ENCODE results near the gene SCEL. TPM values are rescaled to one million over a fixed set of nuclear protein-coding genes. Genes with fewer than 3 reads are reported as not detected.

Gene SCEL
- total RNA-seq, 4 donors from 2014 or later, result 255 to 453 (median 376) TPM

DNA sequence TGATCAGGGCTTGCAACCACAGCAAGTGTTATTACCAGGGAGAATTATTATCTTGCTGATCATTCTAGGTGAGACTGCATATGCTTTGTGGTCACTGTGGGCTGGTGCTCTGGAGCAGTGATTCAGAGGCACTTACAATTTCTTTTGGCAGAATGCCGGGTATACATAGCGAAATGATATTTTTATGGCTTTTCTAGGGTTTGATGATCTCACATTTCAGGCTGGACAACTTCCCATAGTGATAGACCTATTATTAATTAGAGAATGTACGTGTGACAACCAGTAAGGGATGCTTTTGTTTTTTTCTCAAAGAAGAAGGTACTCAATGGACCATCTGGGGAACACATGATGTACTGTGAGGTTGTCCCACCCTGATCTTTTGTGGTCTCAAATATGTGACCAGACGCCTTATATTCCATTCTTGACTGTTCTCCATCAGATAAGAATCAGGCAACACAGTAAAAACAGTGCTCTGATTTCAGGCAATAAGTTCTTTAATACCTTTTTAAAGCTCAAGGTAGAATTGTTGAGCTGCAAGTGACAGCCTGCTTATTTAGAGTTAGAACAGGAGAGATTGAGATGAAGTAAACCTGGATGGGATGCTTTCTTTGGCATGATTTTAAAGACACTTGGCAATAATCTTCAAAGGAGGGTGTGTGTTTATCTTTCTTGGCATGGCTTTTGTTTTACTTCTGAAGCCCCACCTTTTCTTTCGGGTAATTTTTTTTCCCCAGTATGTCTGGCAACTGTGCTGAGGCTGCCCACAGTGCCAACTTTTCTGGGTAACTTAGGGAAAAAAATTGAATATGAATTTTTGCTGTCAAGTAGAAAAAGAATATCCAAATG, 27.4 kb upstream of the SCEL start:
- Histone ChIP-seq H3K36me3 (no peaks in the 10 kb centered on the region), H3K27ac (peak overlapping the region in 2 of 4 donors; percentile 27 to 58), H3K27me3 (no peaks in the 10 kb centered on the region), H3K9me3 (no peaks in the 10 kb centered on the region), H3K4me3 (no peak overlapping the region), H3K4me1 (peaks cover 0 to 32% (median 12%) of the 10 kb centered on the region in 3 donors)
- intact Hi-C loops (cut with DNase I), result no loop called here
- WGBS, 2 donors, result 14 to 22% methylated on average over 5 of the region's 5 CpGs
- DNase-seq, result no peak
- no peak for TF ChIP-seq POLR2A (IDR thresholded peaks at IDR 0.05)
- no peak for TF ChIP-seq CTCF (IDR thresholded peaks at IDR 0.05)

DNA sequence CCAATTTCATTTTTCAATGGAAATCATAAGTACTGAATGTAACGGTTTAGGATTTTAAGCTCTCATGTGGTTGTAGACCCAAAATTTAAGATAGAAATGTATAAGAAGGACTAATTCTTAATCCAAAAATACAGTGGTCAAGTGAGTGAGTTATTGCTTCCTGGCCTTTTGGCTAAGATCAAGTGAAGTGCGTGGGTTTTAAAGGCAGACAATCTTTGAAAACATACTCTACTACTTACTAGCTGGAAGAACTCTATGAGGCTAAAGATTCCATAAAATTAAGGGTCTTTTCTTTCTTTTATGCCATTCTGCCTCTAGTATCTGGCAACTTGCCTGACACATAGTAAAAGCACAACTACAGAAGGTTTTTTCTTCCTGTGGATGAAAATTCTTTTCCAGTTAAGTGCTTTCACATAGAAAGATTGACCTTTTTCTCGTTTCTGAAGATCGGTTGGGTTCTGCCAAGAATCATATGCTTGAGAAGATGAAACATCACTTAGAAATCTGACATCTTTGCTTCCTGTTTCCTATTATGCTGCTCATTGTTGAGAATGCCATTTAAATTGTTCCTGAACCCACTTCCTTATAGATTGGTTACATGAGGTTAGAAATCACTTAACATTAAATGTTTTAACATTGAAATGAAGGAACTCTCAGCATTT, 26.4 kb upstream of the SCEL start:
- no peaks in the 10 kb centered on the region for H3K27me3 ChIP-seq
- H3K4me3 ChIP-seq, result no peak overlapping the region
- H3K9me3 ChIP-seq, result no peaks in the 10 kb centered on the region
- intact Hi-C loops (cut with DNase I), result no loop called here
- 23 to 28% methylated on average over 4 of the region's 4 CpGs for WGBS, 2 donors
- H3K27ac ChIP-seq, result peak overlapping the region in 3 of 4 donors; percentile 13 to 58 (median 27)
- DNase-seq, result no peak
- H3K4me1 ChIP-seq, result peaks cover 0 to 24% (median 12%) of the 10 kb centered on the region in 3 donors
- no peaks in the 10 kb centered on the region for H3K36me3 ChIP-seq
- TF ChIP-seq CTCF (IDR thresholded peaks at IDR 0.05), result no peak
- no peak for TF ChIP-seq POLR2A (IDR thresholded peaks at IDR 0.05)

GRCh38 chr13:77510156-77510555, 25.4 kb upstream of the SCEL start:
- no peak for TF ChIP-seq CTCF (IDR thresholded peaks at IDR 0.05)
- TF ChIP-seq POLR2A (IDR thresholded peaks at IDR 0.05), result no peak

GRCh38 chr13:77511552-77511951, 24.0 kb upstream of the SCEL start:
- Histone ChIP-seq H3K27ac (no peak overlapping the region), H3K27me3 (no peaks in the 10 kb centered on the region), H3K9me3 (no peaks in the 10 kb centered on the region), H3K4me1 (peaks cover 0 to 29% (median 12%) of the 10 kb centered on the region in 3 donors), H3K4me3 (no peak overlapping the region), H3K36me3 (no peaks in the 10 kb centered on the region)
- no peak for TF ChIP-seq CTCF (IDR thresholded peaks at IDR 0.05)
- TF ChIP-seq POLR2A (IDR thresholded peaks at IDR 0.05), result no peak
- DNase-seq, result no peak
- intact Hi-C loops (cut with DNase I), result no loop called here
- WGBS, 2 donors, result 60 to 76% methylated on average over 2 to 4 of the region's 5 CpGs

More at GRCh38 chr13:77510156-77510555, 25.4 kb upstream of the SCEL start:
- peaks cover 0 to 24% (median 12%) of the 10 kb centered on the region in 3 donors for H3K4me1 ChIP-seq
- H3K36me3 ChIP-seq, result no peaks in the 10 kb centered on the region
- WGBS, 2 donors, result 93 to 100% methylated on average over 3 of the region's 3 CpGs
- H3K27ac ChIP-seq, result peak overlapping the region in 1 of 4 donors; percentile 58
- intact Hi-C loops (cut with DNase I), result no loop called here
- H3K4me3 ChIP-seq, result no peak overlapping the region
- H3K27me3 ChIP-seq, result no peaks in the 10 kb centered on the region
- no peaks in the 10 kb centered on the region for H3K9me3 ChIP-seq
- no peak for DNase-seq

All from esophagus squamous epithelium (tissue), 5 donors.